ENCODE results near the gene TUBA4B. TPM values are rescaled to one million over a fixed set of nuclear protein-coding genes. Genes with fewer than 3 reads are reported as not detected.

The TUBA4B gene
- total RNA-seq = not detected
- long read RNA-seq = 0 reads

- Histone ChIP-seq H3K36me3 (peaks cover 6% of the 10 kb centered on the region), H3K4me3 (peak within 1 kb of the TSS; percentile 77), H3K4me1 (peaks cover 43% of the 10 kb centered on the region), H3K9me3 (no peaks in the 10 kb centered on the region), H3K27ac (peak within 1 kb of the TSS; percentile 81), H3K27me3 (no peaks in the 10 kb centered on the region)
- TF ChIP-seq CTCF (IDR thresholded peaks at IDR 0.05) = no peak
- peak; percentile 5 for ATAC-seq
- DNase-seq = peak; percentile 80
- intact Hi-C loops (cut with DNase I) = no loop called here
Observed at GRCh38 chr2:219252900-219253752, at the start of gene TUBA4B. TUBA4B (plus strand) TSS chr2:219253243; CDS start chr2:219253408, 165 bp downstream.

GRCh38 chr2:219204425-219205164 lies 48.4 kb upstream of the TUBA4B start:
- Histone ChIP-seq H3K27me3 (no peaks in the 10 kb centered on the region), H3K9me3 (no peaks in the 10 kb centered on the region), H3K27ac (no peak overlapping the region), H3K4me3 (no peak overlapping the region), H3K36me3 (peaks cover 15% of the 10 kb centered on the region), H3K4me1 (peaks cover 18% of the 10 kb centered on the region)
- ATAC-seq (no peak), DNase-seq (no peak)
- TF ChIP-seq CTCF (IDR thresholded peaks at IDR 0.05) = no peak
- intact Hi-C loops (cut with DNase I) = no loop called here

GRCh38 chr2:219205165-219205538 lies 47.9 kb upstream of the TUBA4B start:
- peaks cover 18% of the 10 kb centered on the region for H3K4me1 ChIP-seq
- peaks cover 18% of the 10 kb centered on the region for H3K36me3 ChIP-seq
- H3K27ac ChIP-seq = no peak overlapping the region
- H3K27me3 ChIP-seq = no peaks in the 10 kb centered on the region
- TF ChIP-seq CTCF (IDR thresholded peaks at IDR 0.05) = no peak
- no peaks in the 10 kb centered on the region for H3K9me3 ChIP-seq
- ATAC-seq = no peak
- DNase-seq = no peak
- H3K4me3 ChIP-seq = no peak overlapping the region
- intact Hi-C loops (cut with DNase I) = no loop called here

GRCh38 chr2:219205981-219206327 lies 47.1 kb upstream of the TUBA4B start:
- no peak for ATAC-seq
- Histone ChIP-seq H3K4me1 (peaks cover 18% of the 10 kb centered on the region), H3K27ac (peak overlapping the region; percentile 90), H3K36me3 (peaks cover 26% of the 10 kb centered on the region), H3K4me3 (peak overlapping the region; percentile 73), H3K27me3 (no peaks in the 10 kb centered on the region), H3K9me3 (no peaks in the 10 kb centered on the region)
- TF ChIP-seq CTCF (IDR thresholded peaks at IDR 0.05) = no peak
- intact Hi-C loops (cut with DNase I) = no loop called here
- DNase-seq = no peak

- Histone ChIP-seq H3K9me3 (no peaks in the 10 kb centered on the region), H3K27me3 (no peaks in the 10 kb centered on the region), H3K4me3 (peak within 1 kb of the TSS; percentile 73), H3K36me3 (peaks cover 26% of the 10 kb centered on the region), H3K27ac (peak within 1 kb of the TSS; percentile 90), H3K4me1 (peaks cover 18% of the 10 kb centered on the region)
- intact Hi-C loops (cut with DNase I) = no loop called here
- ATAC-seq (peak; percentile 98), DNase-seq (peak; percentile 98)
- TF ChIP-seq CTCF (IDR thresholded peaks at IDR 0.05) = peak; percentile 16
Observed at GRCh38 chr2:219206328-219207133, 46.5 kb upstream of the TUBA4B start, which contains the start of gene ZFAND2B. ZFAND2B (plus strand) TSS chr2:219206782; CDS start chr2:219206988, 206 bp downstream.

All from upper lobe of right lung (tissue), 1 donor.